GM23248 (cell line): ENCODE data around the gene CENPU.

Source experiments
- EZH2 ChIP-seq: fragments of 200-600 bp; sonication (generic); IDR thresholded peaks from 2 replicates; pipeline ENCODE4 v1.6.1; 2018; ENCODE audit warnings: antibody characterized with exemption, mild to moderate bottlenecking; ENCODE audit not compliant: insufficient read depth, poor library complexity, severe bottlenecking
- EZH2phosphoT487 ChIP-seq: fragments of 200-600 bp; sonication (generic); IDR thresholded peaks from 2 replicates; pipeline ENCODE4 v1.6.1; 2018; ENCODE audit warnings: antibody characterized with exemption, moderate library complexity, mild to moderate bottlenecking, low read depth; ENCODE audit not compliant: insufficient read depth

DNA sequence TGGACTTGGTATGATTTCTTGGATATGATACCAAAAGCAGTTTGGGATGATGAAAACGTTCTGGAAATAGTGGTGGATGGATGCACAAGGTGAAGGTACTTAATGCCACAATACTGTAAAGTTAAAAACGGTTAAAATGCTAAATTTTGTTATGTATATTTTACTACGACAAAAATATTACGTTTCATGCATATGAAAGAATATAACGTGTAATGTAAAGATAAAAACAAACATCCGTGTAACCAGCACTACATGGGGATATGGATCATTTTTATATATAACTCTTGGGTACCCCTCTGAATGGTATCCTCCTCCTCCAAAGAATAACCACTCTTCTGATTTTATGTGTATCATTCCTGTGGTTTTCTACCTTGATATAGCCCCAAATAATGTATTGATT, 862 bp upstream of the CENPU start:
- TF ChIP-seq EZH2 = no peak
- no peak for TF ChIP-seq EZH2phosphoT487
